K562 (cell line): Measurements from ENCODE around the gene SLC1A2.

Experiments used
- ATF7 ChIP-seq: fragments of 450-650 bp; IDR thresholded peaks from 2 replicates; pipeline ENCODE4 v1.7.1; 2014; ENCODE audit warnings: mild to moderate bottlenecking, moderate library complexity
- POLR2A ChIP-seq: fragments of 450-650 bp; conservative IDR thresholded peaks from 2 replicates; pipeline ENCODE4 v1.6.1; 2016
- PTTG1 ChIP-seq: fragments of 450-650 bp; IDR thresholded peaks from 2 replicates; pipeline ENCODE4 v1.6.1; 2016; ENCODE audit warnings: low read depth, mild to moderate bottlenecking, missing genetic modification characterization, missing compliant biosample characterization
- SIN3B ChIP-seq: fragments of 450-650 bp; IDR thresholded peaks from 2 replicates; pipeline ENCODE4 v1.6.1; 2017; ENCODE audit warnings: low read depth, mild to moderate bottlenecking, moderate library complexity
- SP1 ChIP-seq: sonication (generic); formaldehyde crosslinking; IDR thresholded peaks from 2 replicates; pipeline ENCODE4 v1.8.1; 2022; ENCODE audit warnings: mild to moderate bottlenecking, missing genetic modification reagents
- SRSF9 ChIP-seq: fragments of 200-400 bp; formaldehyde crosslinking; IDR thresholded peaks from 2 replicates; pipeline ENCODE4 v1.6.1; 2017; ENCODE audit warnings: low read depth, low read length, borderline replicate concordance
- ZKSCAN3 ChIP-seq: fragments of 250-450 bp; sonication (Bioruptor Pico); IDR thresholded peaks from 2 replicates; pipeline ENCODE4 v1.4.0; 2020
- TF ChIP-seq, protein P1 (sequence below), 3 experiments: IDR thresholded peaks in 2 of 3; conservative IDR thresholded peaks in 1 of 3; 2 replicates each; pipeline ENCODE4 v1.5.1; 2011 to 2012; ENCODE audit warnings: low read length in 3 of 3, mild to moderate bottlenecking in 3 of 3, control low read depth in 2 of 3, improper control_type of control experiment in 1 of 3, inconsistent platforms in 1 of 3, low read depth in 1 of 3, mixed read lengths in 1 of 3, moderate library complexity in 1 of 3; ENCODE audit not compliant: insufficient read depth in 2 of 3
- TF ChIP-seq, protein P2 (sequence below), 2 experiments: fragments of 150-350 bp in 1 of 2; IDR thresholded peaks; 2 replicates each; pipeline ENCODE4 v1.6.1; 2012 to 2016; ENCODE audit warnings: low read depth in 2 of 2, low read length in 2 of 2, mild to moderate bottlenecking in 1 of 2, moderate library complexity in 1 of 2
- TF ChIP-seq, protein P3 (sequence below): fragments of 450-650 bp; IDR thresholded peaks from 2 replicates; pipeline ENCODE4 v1.6.1; 2018; ENCODE audit not compliant: partially characterized antibody
- TF ChIP-seq, protein P4 (sequence below): sonication (generic); formaldehyde crosslinking; IDR thresholded peaks from 2 replicates; pipeline ENCODE4 v1.8.1; 2023; ENCODE audit warnings: mild to moderate bottlenecking, missing genetic modification reagents

DNA sequence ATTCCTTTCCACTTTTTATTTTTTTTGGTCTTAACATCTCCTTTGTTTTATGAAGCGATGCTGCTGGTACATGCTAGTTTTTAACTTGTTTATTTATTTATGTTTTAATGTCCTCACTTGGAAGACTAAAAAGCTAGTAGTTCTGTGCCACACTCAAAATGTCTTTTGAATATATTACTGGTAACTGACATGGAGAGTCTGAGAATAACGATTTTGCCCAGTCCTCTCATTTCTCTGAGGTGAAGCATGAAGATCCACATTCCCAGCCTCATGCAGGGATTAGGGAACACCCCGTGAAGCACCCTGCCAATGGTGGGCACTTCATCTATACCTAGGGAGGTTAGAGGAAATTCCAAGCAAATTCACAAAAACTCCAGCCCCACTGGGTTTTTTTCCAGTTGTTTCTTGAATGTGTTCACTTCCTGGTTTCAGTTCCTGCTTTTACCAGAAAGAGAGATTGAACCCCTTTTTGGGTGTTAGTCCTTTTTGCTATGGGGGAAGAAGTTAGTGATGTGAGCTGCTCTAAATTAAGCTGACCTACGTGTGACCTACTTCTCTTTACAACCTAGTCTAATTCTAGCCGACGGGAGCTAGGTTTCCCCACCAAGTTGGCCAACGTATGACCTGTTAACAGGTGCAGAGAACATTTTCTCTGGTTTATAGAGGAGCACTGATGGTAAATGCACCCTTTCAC, 106.1 kb downstream of the SLC1A2 start:
- TF ChIP-seq SRSF9 = no peak
- TF ChIP-seq, protein P1, sequence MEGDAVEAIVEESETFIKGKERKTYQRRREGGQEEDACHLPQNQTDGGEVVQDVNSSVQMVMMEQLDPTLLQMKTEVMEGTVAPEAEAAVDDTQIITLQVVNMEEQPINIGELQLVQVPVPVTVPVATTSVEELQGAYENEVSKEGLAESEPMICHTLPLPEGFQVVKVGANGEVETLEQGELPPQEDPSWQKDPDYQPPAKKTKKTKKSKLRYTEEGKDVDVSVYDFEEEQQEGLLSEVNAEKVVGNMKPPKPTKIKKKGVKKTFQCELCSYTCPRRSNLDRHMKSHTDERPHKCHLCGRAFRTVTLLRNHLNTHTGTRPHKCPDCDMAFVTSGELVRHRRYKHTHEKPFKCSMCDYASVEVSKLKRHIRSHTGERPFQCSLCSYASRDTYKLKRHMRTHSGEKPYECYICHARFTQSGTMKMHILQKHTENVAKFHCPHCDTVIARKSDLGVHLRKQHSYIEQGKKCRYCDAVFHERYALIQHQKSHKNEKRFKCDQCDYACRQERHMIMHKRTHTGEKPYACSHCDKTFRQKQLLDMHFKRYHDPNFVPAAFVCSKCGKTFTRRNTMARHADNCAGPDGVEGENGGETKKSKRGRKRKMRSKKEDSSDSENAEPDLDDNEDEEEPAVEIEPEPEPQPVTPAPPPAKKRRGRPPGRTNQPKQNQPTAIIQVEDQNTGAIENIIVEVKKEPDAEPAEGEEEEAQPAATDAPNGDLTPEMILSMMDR (IDR thresholded peaks at IDR 0.05 in 2 of 3, conservative IDR thresholded peaks at IDR 0.05 in 1 of 3; ENCODE audit: insufficient read depth in 2 of 3, low read depth in 1 of 3, low read length in 3 of 3) = no peak
- TF ChIP-seq, protein P2, sequence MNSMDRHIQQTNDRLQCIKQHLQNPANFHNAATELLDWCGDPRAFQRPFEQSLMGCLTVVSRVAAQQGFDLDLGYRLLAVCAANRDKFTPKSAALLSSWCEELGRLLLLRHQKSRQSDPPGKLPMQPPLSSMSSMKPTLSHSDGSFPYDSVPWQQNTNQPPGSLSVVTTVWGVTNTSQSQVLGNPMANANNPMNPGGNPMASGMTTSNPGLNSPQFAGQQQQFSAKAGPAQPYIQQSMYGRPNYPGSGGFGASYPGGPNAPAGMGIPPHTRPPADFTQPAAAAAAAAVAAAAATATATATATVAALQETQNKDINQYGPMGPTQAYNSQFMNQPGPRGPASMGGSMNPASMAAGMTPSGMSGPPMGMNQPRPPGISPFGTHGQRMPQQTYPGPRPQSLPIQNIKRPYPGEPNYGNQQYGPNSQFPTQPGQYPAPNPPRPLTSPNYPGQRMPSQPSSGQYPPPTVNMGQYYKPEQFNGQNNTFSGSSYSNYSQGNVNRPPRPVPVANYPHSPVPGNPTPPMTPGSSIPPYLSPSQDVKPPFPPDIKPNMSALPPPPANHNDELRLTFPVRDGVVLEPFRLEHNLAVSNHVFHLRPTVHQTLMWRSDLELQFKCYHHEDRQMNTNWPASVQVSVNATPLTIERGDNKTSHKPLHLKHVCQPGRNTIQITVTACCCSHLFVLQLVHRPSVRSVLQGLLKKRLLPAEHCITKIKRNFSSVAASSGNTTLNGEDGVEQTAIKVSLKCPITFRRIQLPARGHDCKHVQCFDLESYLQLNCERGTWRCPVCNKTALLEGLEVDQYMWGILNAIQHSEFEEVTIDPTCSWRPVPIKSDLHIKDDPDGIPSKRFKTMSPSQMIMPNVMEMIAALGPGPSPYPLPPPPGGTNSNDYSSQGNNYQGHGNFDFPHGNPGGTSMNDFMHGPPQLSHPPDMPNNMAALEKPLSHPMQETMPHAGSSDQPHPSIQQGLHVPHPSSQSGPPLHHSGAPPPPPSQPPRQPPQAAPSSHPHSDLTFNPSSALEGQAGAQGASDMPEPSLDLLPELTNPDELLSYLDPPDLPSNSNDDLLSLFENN (IDR thresholded peaks at IDR 0.05; ENCODE audit: low read depth in 2 of 2, low read length in 2 of 2) = no peak
- TF ChIP-seq ATF7 = no peak
- TF ChIP-seq, protein P3, sequence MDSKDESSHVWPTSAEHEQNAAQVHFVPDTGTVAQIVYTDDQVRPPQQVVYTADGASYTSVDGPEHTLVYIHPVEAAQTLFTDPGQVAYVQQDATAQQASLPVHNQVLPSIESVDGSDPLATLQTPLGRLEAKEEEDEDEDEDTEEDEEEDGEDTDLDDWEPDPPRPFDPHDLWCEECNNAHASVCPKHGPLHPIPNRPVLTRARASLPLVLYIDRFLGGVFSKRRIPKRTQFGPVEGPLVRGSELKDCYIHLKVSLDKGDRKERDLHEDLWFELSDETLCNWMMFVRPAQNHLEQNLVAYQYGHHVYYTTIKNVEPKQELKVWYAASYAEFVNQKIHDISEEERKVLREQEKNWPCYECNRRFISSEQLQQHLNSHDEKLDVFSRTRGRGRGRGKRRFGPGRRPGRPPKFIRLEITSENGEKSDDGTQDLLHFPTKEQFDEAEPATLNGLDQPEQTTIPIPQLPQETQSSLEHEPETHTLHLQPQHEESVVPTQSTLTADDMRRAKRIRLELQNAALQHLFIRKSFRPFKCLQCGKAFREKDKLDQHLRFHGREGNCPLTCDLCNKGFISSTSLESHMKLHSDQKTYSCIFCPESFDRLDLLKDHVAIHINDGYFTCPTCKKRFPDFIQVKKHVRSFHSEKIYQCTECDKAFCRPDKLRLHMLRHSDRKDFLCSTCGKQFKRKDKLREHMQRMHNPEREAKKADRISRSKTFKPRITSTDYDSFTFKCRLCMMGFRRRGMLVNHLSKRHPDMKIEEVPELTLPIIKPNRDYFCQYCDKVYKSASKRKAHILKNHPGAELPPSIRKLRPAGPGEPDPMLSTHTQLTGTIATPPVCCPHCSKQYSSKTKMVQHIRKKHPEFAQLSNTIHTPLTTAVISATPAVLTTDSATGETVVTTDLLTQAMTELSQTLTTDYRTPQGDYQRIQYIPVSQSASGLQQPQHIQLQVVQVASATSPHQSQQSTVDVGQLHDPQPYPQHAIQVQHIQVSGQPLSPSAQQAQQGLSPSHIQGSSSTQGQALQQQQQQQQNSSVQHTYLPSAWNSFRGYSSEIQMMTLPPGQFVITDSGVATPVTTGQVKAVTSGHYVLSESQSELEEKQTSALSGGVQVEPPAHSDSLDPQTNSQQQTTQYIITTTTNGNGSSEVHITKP = no peak
- TF ChIP-seq SIN3B = no peak
- TF ChIP-seq SP1 (CRISPR knock-in tag) = no peak
- TF ChIP-seq ZKSCAN3 (CRISPR knock-in tag) = no peak
- TF ChIP-seq PTTG1 (tag) = no peak
- no peak for TF ChIP-seq POLR2A
- TF ChIP-seq, protein P4, sequence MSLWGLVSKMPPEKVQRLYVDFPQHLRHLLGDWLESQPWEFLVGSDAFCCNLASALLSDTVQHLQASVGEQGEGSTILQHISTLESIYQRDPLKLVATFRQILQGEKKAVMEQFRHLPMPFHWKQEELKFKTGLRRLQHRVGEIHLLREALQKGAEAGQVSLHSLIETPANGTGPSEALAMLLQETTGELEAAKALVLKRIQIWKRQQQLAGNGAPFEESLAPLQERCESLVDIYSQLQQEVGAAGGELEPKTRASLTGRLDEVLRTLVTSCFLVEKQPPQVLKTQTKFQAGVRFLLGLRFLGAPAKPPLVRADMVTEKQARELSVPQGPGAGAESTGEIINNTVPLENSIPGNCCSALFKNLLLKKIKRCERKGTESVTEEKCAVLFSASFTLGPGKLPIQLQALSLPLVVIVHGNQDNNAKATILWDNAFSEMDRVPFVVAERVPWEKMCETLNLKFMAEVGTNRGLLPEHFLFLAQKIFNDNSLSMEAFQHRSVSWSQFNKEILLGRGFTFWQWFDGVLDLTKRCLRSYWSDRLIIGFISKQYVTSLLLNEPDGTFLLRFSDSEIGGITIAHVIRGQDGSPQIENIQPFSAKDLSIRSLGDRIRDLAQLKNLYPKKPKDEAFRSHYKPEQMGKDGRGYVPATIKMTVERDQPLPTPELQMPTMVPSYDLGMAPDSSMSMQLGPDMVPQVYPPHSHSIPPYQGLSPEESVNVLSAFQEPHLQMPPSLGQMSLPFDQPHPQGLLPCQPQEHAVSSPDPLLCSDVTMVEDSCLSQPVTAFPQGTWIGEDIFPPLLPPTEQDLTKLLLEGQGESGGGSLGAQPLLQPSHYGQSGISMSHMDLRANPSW (CRISPR knock-in tag) = no peak
